Measurements from ENCODE around the gene OASL.

OASL gene

DNA sequence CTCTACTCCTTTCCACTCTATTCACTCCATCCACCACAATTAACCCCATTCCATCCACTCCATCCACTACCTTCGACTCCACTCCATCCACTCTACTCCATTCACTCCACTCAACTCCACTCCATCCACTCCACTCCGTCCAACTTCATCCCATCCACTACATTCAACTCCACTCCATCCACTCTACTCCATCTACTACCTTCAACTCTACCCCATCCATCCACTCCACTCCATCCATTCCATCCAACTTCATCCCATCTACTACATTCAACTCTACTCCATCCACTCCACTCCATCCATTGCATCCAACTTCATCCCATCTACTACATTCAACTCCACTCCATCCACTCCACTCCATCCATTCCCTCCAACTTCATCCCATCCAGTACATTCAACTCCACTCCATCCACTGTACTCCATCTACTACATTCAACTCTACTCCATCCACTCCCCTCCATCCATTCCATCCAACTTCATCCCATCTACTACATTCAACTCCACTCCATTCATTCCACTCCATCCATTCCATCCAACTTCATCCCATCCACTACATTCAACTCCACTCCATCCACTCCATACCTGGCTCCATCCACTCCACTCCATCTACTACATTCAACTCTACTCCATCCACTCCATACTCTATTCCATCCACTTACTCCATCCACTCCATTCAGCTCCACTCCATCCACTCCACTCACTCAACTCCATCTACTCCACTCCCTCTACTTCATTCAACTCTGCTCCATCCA is 44.3 kb downstream of the OASL start:
- H3K27me3 ChIP-seq: peaks cover 0 to 27% of the 10 kb centered on the region in 2 donors
- peaks cover 0 to 7% (median 5%) of the 10 kb centered on the region in 4 donors for H3K4me1 ChIP-seq
- intact Hi-C loops (cut with DNase I; ENCODE audit: low total_unique reads): no loop called here
- TF ChIP-seq, protein P1, sequence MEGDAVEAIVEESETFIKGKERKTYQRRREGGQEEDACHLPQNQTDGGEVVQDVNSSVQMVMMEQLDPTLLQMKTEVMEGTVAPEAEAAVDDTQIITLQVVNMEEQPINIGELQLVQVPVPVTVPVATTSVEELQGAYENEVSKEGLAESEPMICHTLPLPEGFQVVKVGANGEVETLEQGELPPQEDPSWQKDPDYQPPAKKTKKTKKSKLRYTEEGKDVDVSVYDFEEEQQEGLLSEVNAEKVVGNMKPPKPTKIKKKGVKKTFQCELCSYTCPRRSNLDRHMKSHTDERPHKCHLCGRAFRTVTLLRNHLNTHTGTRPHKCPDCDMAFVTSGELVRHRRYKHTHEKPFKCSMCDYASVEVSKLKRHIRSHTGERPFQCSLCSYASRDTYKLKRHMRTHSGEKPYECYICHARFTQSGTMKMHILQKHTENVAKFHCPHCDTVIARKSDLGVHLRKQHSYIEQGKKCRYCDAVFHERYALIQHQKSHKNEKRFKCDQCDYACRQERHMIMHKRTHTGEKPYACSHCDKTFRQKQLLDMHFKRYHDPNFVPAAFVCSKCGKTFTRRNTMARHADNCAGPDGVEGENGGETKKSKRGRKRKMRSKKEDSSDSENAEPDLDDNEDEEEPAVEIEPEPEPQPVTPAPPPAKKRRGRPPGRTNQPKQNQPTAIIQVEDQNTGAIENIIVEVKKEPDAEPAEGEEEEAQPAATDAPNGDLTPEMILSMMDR (IDR thresholded peaks at IDR 0.05): no peak
- H3K36me3 ChIP-seq: no peaks in the 10 kb centered on the region
- no peak for DNase-seq
- no peaks in the 10 kb centered on the region for H3K9me3 ChIP-seq
- H3K4me3 ChIP-seq: no peak overlapping the region
- H3K27ac ChIP-seq: no peak overlapping the region

DNA sequence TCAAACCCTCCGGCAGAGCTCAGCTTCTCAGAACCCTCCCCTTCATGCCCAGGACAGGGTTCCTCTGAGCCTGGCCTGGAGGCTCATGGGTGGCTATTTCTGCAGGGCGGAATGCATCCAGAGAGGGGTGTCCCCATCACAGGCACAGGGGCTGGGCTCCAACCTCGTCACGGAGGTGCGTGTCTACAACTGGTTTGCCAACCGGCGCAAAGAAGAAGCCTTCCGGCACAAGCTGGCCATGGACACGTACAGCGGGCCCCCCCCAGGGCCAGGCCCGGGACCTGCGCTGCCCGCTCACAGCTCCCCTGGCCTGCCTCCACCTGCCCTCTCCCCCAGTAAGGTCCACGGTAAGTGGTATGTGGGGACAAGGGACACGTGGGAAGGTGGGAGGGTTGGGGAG is 45.0 kb downstream of the OASL start:
- intact Hi-C loops (cut with DNase I; ENCODE audit: low total_unique reads): no loop called here
- DNase-seq: no peak
- no peaks in the 10 kb centered on the region for H3K36me3 ChIP-seq

DNA sequence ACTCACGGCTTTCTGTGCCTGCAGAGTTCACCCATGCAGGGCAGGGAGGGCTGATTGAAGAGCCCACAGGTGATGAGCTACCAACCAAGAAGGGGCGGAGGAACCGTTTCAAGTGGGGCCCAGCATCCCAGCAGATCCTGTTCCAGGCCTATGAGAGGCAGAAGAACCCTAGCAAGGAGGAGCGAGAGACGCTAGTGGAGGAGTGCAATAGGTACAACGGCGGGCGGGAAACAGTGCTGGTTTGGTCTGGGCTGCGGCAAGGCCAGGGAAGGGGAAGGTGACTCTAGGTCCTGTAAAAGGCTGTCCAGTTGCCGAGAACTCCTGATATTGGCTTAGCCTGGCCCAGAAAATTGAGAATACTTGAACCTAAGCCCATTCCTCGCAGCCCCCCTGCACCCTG is 45.5 kb downstream of the OASL start:
- intact Hi-C loops (cut with DNase I; ENCODE audit: low total_unique reads): no loop called here
- H3K36me3 ChIP-seq: no peaks in the 10 kb centered on the region
- H3K9me3 ChIP-seq: no peaks in the 10 kb centered on the region
- no peak for DNase-seq
- H3K4me3 ChIP-seq: no peak overlapping the region
- TF ChIP-seq, protein P1 (IDR thresholded peaks at IDR 0.05): no peak
- no peak overlapping the region for H3K27ac ChIP-seq
- no peaks in the 10 kb centered on the region for H3K4me1 ChIP-seq
- peaks cover 0 to 22% of the 10 kb centered on the region in 2 donors for H3K27me3 ChIP-seq

More for the DNA sequence above, 45.0 kb downstream of the OASL start:
- TF ChIP-seq, protein P1 (IDR thresholded peaks at IDR 0.05): no peak
- H3K9me3 ChIP-seq: no peaks in the 10 kb centered on the region
- peaks cover 0 to 22% of the 10 kb centered on the region in 2 donors for H3K27me3 ChIP-seq
- no peak overlapping the region for H3K27ac ChIP-seq
- H3K4me1 ChIP-seq: no peaks in the 10 kb centered on the region
- no peak overlapping the region for H3K4me3 ChIP-seq

DNA sequence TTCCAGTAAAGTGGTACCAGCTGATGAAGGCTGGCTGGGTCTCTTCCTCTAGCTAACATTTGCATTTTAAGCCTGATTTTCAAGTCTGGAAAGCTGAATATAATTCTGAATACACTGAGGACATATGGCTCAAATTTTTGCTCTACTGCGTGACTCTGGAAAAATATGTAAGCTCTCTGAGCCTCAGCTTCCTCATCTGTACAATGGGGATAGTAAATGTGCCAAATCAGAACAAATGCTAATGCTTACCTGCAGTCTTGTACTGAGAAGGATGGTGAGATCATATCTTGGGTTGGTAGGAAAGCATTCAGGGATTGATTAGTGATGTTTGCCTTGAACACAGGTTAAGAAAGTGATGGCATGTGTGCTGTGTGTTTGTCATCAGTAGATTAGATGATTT is 46.1 kb downstream of the OASL start:
- peaks cover 0 to 20% of the 10 kb centered on the region in 2 donors for H3K27me3 ChIP-seq
- H3K4me3 ChIP-seq: no peak overlapping the region
- H3K36me3 ChIP-seq: no peaks in the 10 kb centered on the region
- no peaks in the 10 kb centered on the region for H3K9me3 ChIP-seq
- no peak overlapping the region for H3K27ac ChIP-seq
- DNase-seq: no peak
- intact Hi-C loops (cut with DNase I; ENCODE audit: low total_unique reads): no loop called here
- TF ChIP-seq, protein P1 (IDR thresholded peaks at IDR 0.05): no peak
- H3K4me1 ChIP-seq: no peaks in the 10 kb centered on the region

DNA sequence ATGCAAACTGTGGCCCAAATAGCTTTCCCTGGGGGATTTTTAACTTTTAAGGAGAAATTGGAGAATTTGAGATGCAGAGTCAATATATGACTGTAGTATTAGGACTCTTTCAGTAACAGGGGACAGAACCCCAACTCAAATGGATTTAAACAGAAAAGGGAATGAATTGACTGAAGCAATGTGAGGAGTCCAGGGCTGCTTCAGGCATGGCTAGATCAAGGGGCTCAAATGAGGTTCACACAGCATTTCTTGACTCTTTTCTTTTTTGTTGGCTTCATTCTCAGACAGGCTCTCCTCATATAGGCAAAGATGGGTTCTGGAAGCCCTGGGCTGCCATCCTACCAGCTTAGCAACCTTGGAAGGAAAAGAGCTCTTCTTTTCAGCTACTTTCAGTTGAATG is 47.1 kb downstream of the OASL start:
- Histone ChIP-seq H3K36me3 (no peaks in the 10 kb centered on the region), H3K4me1 (no peaks in the 10 kb centered on the region), H3K4me3 (no peak overlapping the region), H3K9me3 (no peaks in the 10 kb centered on the region), H3K27me3 (peaks cover 0 to 12% of the 10 kb centered on the region in 2 donors), H3K27ac (no peak overlapping the region)
- DNase-seq: no peak
- TF ChIP-seq, protein P1 (IDR thresholded peaks at IDR 0.05): no peak
- intact Hi-C loops (cut with DNase I; ENCODE audit: low total_unique reads): no loop called here
